ENCODE measurements around the gene ZBTB7C.

The ZBTB7C gene

DNA sequence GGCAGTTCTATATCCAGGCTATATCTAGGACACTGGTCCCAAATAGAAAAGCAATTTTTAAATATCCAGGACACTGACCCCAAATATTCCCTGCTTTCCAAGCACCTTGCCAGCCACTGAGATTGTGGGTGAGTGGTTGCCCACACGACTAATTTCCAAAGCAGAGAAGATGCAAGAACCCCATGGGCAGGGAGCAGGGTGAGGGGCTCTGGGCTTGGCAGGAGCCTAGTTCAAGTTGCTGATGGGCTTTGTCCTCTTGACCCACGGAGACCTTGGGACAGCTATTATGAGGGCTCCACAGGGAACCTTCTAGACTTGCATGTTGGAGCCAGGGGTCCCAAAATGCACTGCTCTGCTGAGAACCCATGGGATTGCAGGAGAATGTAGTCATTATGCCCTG, 332.7 kb downstream of the ZBTB7C start:
- H3K36me3 ChIP-seq (ENCODE audit: insufficient read depth, low read length): no peaks in the 10 kb centered on the region
- H3K9me3 ChIP-seq (ENCODE audit: insufficient read depth, low read length, severe bottlenecking): no peaks in the 10 kb centered on the region
- H3K79me2 ChIP-seq (ENCODE audit: insufficient read depth, low read length): no peaks in the 10 kb centered on the region
- no peak overlapping the region for H3K9ac ChIP-seq (ENCODE audit: low read depth, low read length)
- DNase-seq: no peak
- peaks cover 8% of the 10 kb centered on the region for H4K20me1 ChIP-seq (ENCODE audit: insufficient read depth, low read length)
- H2AFZ ChIP-seq (ENCODE audit: low read depth, low read length): no peak overlapping the region
- no peaks in the 10 kb centered on the region for H3K27me3 ChIP-seq (ENCODE audit: insufficient read depth, low read length, poor library complexity)
- H3K27ac ChIP-seq (ENCODE audit: low read length): no peak overlapping the region
- no peaks in the 10 kb centered on the region for H3K4me1 ChIP-seq (ENCODE audit: insufficient read depth, low read length)
- ATAC-seq (ENCODE audit: insufficient read depth, low read depth): no peak
- H3K4me3 ChIP-seq (ENCODE audit: low read depth in 1 of 2, low read length in 2 of 2): no peak overlapping the region
- H3K4me2 ChIP-seq (ENCODE audit: insufficient read depth, low read length): no peak overlapping the region
- no peak for TF ChIP-seq EZH2 (IDR thresholded peaks at IDR 0.05; ENCODE audit: borderline replicate concordance, low read depth, low read length, severe bottlenecking)
- TF ChIP-seq, protein P1, sequence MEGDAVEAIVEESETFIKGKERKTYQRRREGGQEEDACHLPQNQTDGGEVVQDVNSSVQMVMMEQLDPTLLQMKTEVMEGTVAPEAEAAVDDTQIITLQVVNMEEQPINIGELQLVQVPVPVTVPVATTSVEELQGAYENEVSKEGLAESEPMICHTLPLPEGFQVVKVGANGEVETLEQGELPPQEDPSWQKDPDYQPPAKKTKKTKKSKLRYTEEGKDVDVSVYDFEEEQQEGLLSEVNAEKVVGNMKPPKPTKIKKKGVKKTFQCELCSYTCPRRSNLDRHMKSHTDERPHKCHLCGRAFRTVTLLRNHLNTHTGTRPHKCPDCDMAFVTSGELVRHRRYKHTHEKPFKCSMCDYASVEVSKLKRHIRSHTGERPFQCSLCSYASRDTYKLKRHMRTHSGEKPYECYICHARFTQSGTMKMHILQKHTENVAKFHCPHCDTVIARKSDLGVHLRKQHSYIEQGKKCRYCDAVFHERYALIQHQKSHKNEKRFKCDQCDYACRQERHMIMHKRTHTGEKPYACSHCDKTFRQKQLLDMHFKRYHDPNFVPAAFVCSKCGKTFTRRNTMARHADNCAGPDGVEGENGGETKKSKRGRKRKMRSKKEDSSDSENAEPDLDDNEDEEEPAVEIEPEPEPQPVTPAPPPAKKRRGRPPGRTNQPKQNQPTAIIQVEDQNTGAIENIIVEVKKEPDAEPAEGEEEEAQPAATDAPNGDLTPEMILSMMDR (IDR thresholded peaks at IDR 0.05; ENCODE audit: borderline replicate concordance, extremely low read depth, low read length, poor library complexity, severe bottlenecking): no peak

DNA sequence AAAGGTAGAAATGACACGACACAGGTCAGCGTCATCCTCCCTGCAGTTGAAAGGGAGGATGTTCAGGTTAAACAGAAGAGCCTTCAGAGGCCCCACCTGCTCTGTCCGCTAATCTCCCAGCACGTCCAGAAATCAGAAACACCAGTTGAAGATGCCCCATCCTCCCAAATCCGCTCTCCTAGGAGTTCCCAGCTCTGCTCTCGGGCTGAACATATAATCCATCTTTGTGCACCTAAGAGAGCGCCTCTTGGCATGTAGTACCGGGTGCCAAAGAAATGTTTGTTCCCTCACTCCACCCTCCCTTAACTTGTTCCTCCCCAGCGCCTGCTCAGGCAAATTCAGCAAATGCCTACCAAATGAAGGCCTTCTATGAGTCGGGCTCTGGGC, 333.5 kb downstream of the ZBTB7C start:
- DNase-seq: no peak
- ATAC-seq (ENCODE audit: insufficient read depth, low read depth): no peak
- Histone ChIP-seq H4K20me1 (ENCODE audit: insufficient read depth, low read length) (peaks cover 8% of the 10 kb centered on the region), H3K4me1 (ENCODE audit: insufficient read depth, low read length) (no peaks in the 10 kb centered on the region), H3K9ac (ENCODE audit: low read depth, low read length) (no peak overlapping the region), H3K27me3 (ENCODE audit: insufficient read depth, low read length, poor library complexity) (no peaks in the 10 kb centered on the region), H3K27ac (ENCODE audit: low read length) (no peak overlapping the region), H2AFZ (ENCODE audit: low read depth, low read length) (no peak overlapping the region), H3K9me3 (ENCODE audit: insufficient read depth, low read length, severe bottlenecking) (no peaks in the 10 kb centered on the region), H3K4me2 (ENCODE audit: insufficient read depth, low read length) (no peak overlapping the region), H3K79me2 (ENCODE audit: insufficient read depth, low read length) (no peaks in the 10 kb centered on the region), H3K4me3 (ENCODE audit: low read depth in 1 of 2, low read length in 2 of 2) (no peak overlapping the region), H3K36me3 (ENCODE audit: insufficient read depth, low read length) (no peaks in the 10 kb centered on the region)
- TF ChIP-seq, protein P1 (IDR thresholded peaks at IDR 0.05; ENCODE audit: borderline replicate concordance, extremely low read depth, low read length, poor library complexity, severe bottlenecking): no peak
- TF ChIP-seq EZH2 (IDR thresholded peaks at IDR 0.05; ENCODE audit: borderline replicate concordance, low read depth, low read length, severe bottlenecking): no peak

DNA sequence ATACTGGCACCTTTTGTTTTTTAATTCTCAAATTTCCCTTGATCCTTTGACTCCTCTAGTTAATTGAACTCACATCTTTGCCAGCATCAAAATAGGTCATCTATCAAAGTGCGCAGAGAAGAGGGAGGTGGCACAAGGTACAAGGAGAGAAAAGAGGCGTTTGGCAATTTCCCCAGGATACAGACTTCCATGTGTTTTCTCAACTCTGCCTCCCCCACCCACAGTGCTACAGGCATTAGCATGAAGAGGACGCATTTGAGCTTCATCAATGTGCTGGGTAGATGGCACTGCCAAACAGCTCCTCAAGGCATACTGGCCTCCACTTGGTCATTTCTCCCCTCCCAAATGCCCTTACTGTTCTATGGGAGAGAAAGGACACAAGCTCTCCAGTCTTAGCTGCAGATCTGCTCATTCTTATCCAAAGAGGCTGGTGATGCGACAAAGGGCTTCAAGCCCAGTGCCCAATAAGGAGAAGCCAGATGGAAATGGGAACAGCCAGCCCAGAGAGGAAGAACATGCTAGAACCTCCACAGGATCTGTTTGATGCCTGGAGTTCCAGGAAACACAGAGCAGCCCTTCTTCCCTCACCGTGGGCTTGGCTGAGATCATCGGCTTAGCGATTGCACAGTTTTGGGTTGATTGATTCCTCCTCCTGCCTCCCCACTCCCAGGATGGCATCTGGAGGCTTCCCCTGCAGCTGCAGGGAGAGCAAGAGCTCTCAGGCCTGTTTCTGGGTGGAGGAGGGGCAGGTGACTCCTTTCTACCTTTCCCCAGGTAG, 334.1 kb downstream of the ZBTB7C start:
- H2AFZ ChIP-seq (ENCODE audit: low read depth, low read length): no peak overlapping the region
- DNase-seq (no peak), ATAC-seq (ENCODE audit: insufficient read depth, low read depth) (no peak)
- no peaks in the 10 kb centered on the region for H3K4me1 ChIP-seq (ENCODE audit: insufficient read depth, low read length)
- H4K20me1 ChIP-seq (ENCODE audit: insufficient read depth, low read length): peaks cover 8% of the 10 kb centered on the region
- no peaks in the 10 kb centered on the region for H3K27me3 ChIP-seq (ENCODE audit: insufficient read depth, low read length, poor library complexity)
- H3K27ac ChIP-seq (ENCODE audit: low read length): no peak overlapping the region
- H3K36me3 ChIP-seq (ENCODE audit: insufficient read depth, low read length): no peaks in the 10 kb centered on the region
- H3K79me2 ChIP-seq (ENCODE audit: insufficient read depth, low read length): no peaks in the 10 kb centered on the region
- H3K4me2 ChIP-seq (ENCODE audit: insufficient read depth, low read length): no peak overlapping the region
- no peaks in the 10 kb centered on the region for H3K9me3 ChIP-seq (ENCODE audit: insufficient read depth, low read length, severe bottlenecking)
- H3K4me3 ChIP-seq (ENCODE audit: low read depth in 1 of 2, low read length in 2 of 2): no peak overlapping the region
- no peak overlapping the region for H3K9ac ChIP-seq (ENCODE audit: low read depth, low read length)
- TF ChIP-seq EZH2 (IDR thresholded peaks at IDR 0.05; ENCODE audit: borderline replicate concordance, low read depth, low read length, severe bottlenecking): no peak
- TF ChIP-seq, protein P1 (IDR thresholded peaks at IDR 0.05; ENCODE audit: borderline replicate concordance, extremely low read depth, low read length, poor library complexity, severe bottlenecking): no peak
